ACC112 (cell line): Measurements from ENCODE around the gene UGCG.
"Not testable (repeated sequence)": the region's sequence is repeated elsewhere in the genome, so short reads cannot be mapped to it uniquely, and the experiment has no call there.

ENCODE experiments used
- H2AFZ ChIP-seq: fragments of 200-600 bp; sonication (generic); one replicate; pipeline ENCODE4 v1.6.0; 2017; ENCODE audit warnings: antibody characterized with exemption, low read length; ENCODE audit not compliant: unreplicated experiment
- H3K27ac ChIP-seq: fragments of 200-600 bp; sonication (generic); 2 replicates; pipeline ENCODE4 v1.5.1; 2014; ENCODE audit warnings: low read depth, mild to moderate bottlenecking, antibody characterized with exemption, low read length, moderate library complexity
- H3K27me3 ChIP-seq: fragments of 200-600 bp; sonication (generic); 2 replicates; pipeline ENCODE4 v1.6.1; 2014; ENCODE audit warnings: mild to moderate bottlenecking, antibody characterized with exemption, low read length, moderate library complexity, mixed read lengths; ENCODE audit not compliant: insufficient read depth
- H3K36me3 ChIP-seq: fragments of 200-600 bp; sonication (generic); 2 replicates; pipeline ENCODE4 v1.6.1; 2016; ENCODE audit warnings: mild to moderate bottlenecking, antibody characterized with exemption, low read length, moderate library complexity, mixed read lengths; ENCODE audit not compliant: insufficient read depth
- H3K4me1 ChIP-seq: fragments of 200-600 bp; sonication (generic); one replicate; pipeline ENCODE4 v1.6.1; 2016; ENCODE audit warnings: low read length, mixed read lengths; ENCODE audit not compliant: insufficient read depth, unreplicated experiment, control insufficient read depth
- H3K4me3 ChIP-seq: fragments of 200-600 bp; sonication (generic); 2 replicates; pipeline ENCODE4 v1.5.1; 2014; ENCODE audit warnings: mild to moderate bottlenecking, low read depth, low read length
- H3K79me2 ChIP-seq: fragments of 200-600 bp; sonication (generic); one replicate; pipeline ENCODE4 v1.6.0; 2016; ENCODE audit warnings: low read length; ENCODE audit not compliant: control insufficient read depth, unreplicated experiment, insufficient read depth

Gene UGCG

GRCh38 chr9:111890334-111890733 lies 6.3 kb upstream of the UGCG start:
- peaks cover 8% of the 10 kb centered on the region for H3K4me1 ChIP-seq
- peaks cover under 1% of the 10 kb centered on the region for H3K79me2 ChIP-seq
- H2AFZ ChIP-seq, result no peak overlapping the region
- H3K36me3 ChIP-seq, result no peaks in the 10 kb centered on the region
- H3K27me3 ChIP-seq, result no peaks in the 10 kb centered on the region
- H3K4me3 ChIP-seq, result no peak overlapping the region
- no peak overlapping the region for H3K27ac ChIP-seq

GRCh38 chr9:111890867-111891266 lies 5.7 kb upstream of the UGCG start:
- H3K36me3 ChIP-seq, H3K27ac ChIP-seq, H3K27me3 ChIP-seq, H3K4me3 ChIP-seq, H3K4me1 ChIP-seq, H3K79me2 ChIP-seq, H2AFZ ChIP-seq: not testable (repeated sequence)

GRCh38 chr9:111891910-111892499 lies 4.6 kb upstream of the UGCG start:
- Histone ChIP-seq H3K4me1 (peaks cover 8% of the 10 kb centered on the region), H3K79me2 (peaks cover 8% of the 10 kb centered on the region), H3K36me3 (no peaks in the 10 kb centered on the region), H3K4me3 (no peak overlapping the region), H3K27me3 (no peaks in the 10 kb centered on the region), H2AFZ (no peak overlapping the region), H3K27ac (no peak overlapping the region)

GRCh38 chr9:111896942-111897600 lies 457 bp downstream of the UGCG start:
- Histone ChIP-seq H3K27me3 (no peaks in the 10 kb centered on the region), H3K4me3 (peak overlapping the region; percentile 92), H3K36me3 (peaks cover 8% of the 10 kb centered on the region; the same call in 1 of the 2 replicates), H3K79me2 (peaks cover 59% of the 10 kb centered on the region), H2AFZ (no peak overlapping the region), H3K27ac (peak overlapping the region; percentile 91), H3K4me1 (peaks cover 23% of the 10 kb centered on the region)

DNA sequence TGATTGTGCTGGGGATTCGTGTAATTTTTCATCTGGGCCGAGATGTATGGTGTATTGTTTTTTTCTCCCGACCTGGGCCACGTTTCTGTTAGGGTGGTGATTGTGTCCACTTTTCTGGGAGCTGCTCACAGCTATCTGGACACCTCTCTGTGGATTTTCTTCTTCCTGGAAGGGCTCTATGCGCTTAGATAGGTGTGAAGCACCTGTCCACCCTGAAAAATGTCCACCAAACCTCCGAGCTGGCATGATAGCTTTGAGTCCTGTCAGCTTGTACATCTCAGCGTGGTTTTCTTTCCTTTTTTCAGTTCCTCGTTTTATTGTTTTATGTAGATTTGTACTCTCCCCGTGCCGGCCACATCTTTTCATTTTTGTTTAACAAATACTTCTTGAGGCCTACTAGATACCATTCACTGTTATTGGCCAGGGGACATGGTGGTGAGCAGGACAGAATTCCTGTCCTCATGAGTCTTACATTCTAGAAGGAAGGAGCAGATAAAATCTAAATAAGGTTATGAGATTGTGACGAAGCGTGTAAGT lies 1.1 kb downstream of the UGCG start:
- H3K4me1 ChIP-seq, result peaks cover 23% of the 10 kb centered on the region
- H3K36me3 ChIP-seq, result peaks cover 8% of the 10 kb centered on the region; the same call in 1 of the 2 replicates
- H2AFZ ChIP-seq, result no peak overlapping the region
- peak overlapping the region; percentile 92 for H3K4me3 ChIP-seq
- peaks cover 65% of the 10 kb centered on the region for H3K79me2 ChIP-seq
- peak overlapping the region; percentile 91 for H3K27ac ChIP-seq
- no peaks in the 10 kb centered on the region for H3K27me3 ChIP-seq

GRCh38 chr9:111898331-111899096 lies 1.9 kb downstream of the UGCG start:
- peaks cover 29% of the 10 kb centered on the region for H3K4me1 ChIP-seq
- no peak overlapping the region for H2AFZ ChIP-seq
- H3K27me3 ChIP-seq, result no peaks in the 10 kb centered on the region
- H3K27ac ChIP-seq, result peak overlapping the region; percentile 91
- H3K36me3 ChIP-seq, result peaks cover 8% of the 10 kb centered on the region; the same call in 1 of the 2 replicates
- H3K79me2 ChIP-seq, result peaks cover 73% of the 10 kb centered on the region
- peak overlapping the region; percentile 92 for H3K4me3 ChIP-seq

DNA sequence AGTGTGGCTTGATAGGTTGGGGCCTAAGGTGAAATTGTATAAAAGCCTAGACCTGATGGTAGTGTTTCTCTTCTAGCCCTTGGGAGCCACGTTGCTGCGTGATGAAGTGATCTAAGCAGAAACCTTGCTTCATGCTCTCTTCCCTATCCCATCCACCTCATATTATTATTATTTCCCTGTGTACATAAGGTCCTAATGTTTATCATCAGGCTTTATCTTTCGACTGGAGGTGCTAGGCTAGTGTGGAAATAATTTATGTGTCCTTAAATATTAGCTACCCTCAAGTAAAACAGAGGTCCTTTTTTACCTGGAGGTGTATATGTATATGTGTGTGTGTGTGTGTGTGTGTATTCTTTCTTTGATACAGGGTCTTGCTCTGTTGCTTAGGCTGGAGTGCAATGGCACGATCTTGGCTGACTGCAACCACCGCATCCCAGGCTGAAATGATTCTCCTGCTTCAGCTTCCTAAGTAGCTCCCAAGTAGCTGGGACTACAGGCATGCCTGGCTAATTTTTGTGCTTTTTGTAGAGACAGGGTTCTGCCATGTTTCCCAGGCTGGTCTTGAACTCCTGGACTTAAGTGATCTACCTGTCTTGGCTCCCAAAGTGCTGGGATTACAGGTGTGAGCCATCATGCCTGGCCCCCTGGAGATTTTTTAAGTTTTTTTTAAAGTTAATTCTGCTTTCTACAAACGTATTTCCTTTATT lies 3.7 kb downstream of the UGCG start:
- peak overlapping the region; percentile 92 for H3K4me3 ChIP-seq
- peaks cover 91% of the 10 kb centered on the region for H3K79me2 ChIP-seq
- H3K27ac ChIP-seq, result peak overlapping the region; percentile 91
- H3K36me3 ChIP-seq, result peaks cover 8% of the 10 kb centered on the region; the same call in 1 of the 2 replicates
- no peaks in the 10 kb centered on the region for H3K27me3 ChIP-seq
- peaks cover 47% of the 10 kb centered on the region for H3K4me1 ChIP-seq
- H2AFZ ChIP-seq, result no peak overlapping the region

- Histone ChIP-seq H3K79me2 (peaks cover 93% of the 10 kb centered on the region), H3K4me1 (peaks cover 48% of the 10 kb centered on the region), H3K27ac (peak overlapping the region; percentile 91), H3K27me3 (no peaks in the 10 kb centered on the region), H3K4me3 (peak overlapping the region; percentile 92), H3K36me3 (peaks cover 8% of the 10 kb centered on the region; the same call in 1 of the 2 replicates), H2AFZ (no peak overlapping the region)
Observed at GRCh38 chr9:111900858-111901612, 4.4 kb downstream of the UGCG start.

- Histone ChIP-seq H3K27me3 (no peaks in the 10 kb centered on the region), H2AFZ (no peak overlapping the region), H3K4me1 (peaks cover 59% of the 10 kb centered on the region), H3K27ac (peak overlapping the region; percentile 91), H3K4me3 (peak overlapping the region; percentile 92), H3K36me3 (peaks cover 17% of the 10 kb centered on the region), H3K79me2 (peaks cover 100% of the 10 kb centered on the region)
Observed at GRCh38 chr9:111902391-111903139, 6.0 kb downstream of the UGCG start.
